Trophoblast cell (in vitro differentiated cells and primary cell): Measurements from ENCODE around the gene FBXO8.

Experiments used
- DNase-seq, 2 donors: peaks; one replicate each; pipeline ENCODE4 v3.0.0-alpha.2; 2016
- H2AFZ ChIP-seq: 2 replicates; pipeline ENCODE4 v1.6.1; 2013; ENCODE audit warnings: low read length, moderate library complexity, mild to moderate bottlenecking; ENCODE audit not compliant: insufficient read depth, poor library complexity
- H2AK5ac ChIP-seq: 2 replicates; pipeline ENCODE4 v1.6.1; 2013; ENCODE audit warnings: mild to moderate bottlenecking, low read length
- H2BK120ac ChIP-seq: 2 replicates; pipeline ENCODE4 v1.6.1; 2013; ENCODE audit warnings: low read length, mild to moderate bottlenecking, moderate library complexity; ENCODE audit not compliant: insufficient read depth, poor library complexity
- H2BK12ac ChIP-seq: 2 replicates; pipeline ENCODE4 v1.6.1; 2013; ENCODE audit warnings: mild to moderate bottlenecking, low read length, moderate library complexity
- H2BK5ac ChIP-seq: 2 replicates; pipeline ENCODE4 v1.6.1; 2013; ENCODE audit warnings: low read length, low read depth, moderate library complexity, mild to moderate bottlenecking; ENCODE audit not compliant: poor library complexity
- H3K14ac ChIP-seq: 2 replicates; pipeline ENCODE4 v1.6.1; 2013; ENCODE audit warnings: mild to moderate bottlenecking, low read length
- H3K18ac ChIP-seq: 2 replicates; pipeline ENCODE4 v1.6.1; 2013; ENCODE audit warnings: mild to moderate bottlenecking, low read length
- H3K23ac ChIP-seq: 2 replicates; pipeline ENCODE4 v1.6.1; 2013; ENCODE audit warnings: low read length
- H3K27ac ChIP-seq: 2 replicates; pipeline ENCODE4 v1.5.1; 2013; ENCODE audit warnings: low read depth, mild to moderate bottlenecking, inconsistent platforms, low read length, moderate library complexity
- H3K27me3 ChIP-seq: 2 replicates; pipeline ENCODE4 v1.6.1; 2013; ENCODE audit warnings: inconsistent platforms, mild to moderate bottlenecking, low read length, moderate library complexity; ENCODE audit not compliant: insufficient read depth
- H3K36me3 ChIP-seq, 2 experiments: 1 replicate in 1 of 2; 2 replicates in 1 of 2; pipeline ENCODE4 v1.6.1; 2013; ENCODE audit warnings: low read length in 2 of 2, mild to moderate bottlenecking in 2 of 2, moderate library complexity in 1 of 2; ENCODE audit not compliant: insufficient read depth in 2 of 2, control insufficient read depth in 1 of 2
- H3K4ac ChIP-seq: 2 replicates; pipeline ENCODE4 v1.6.1; 2013; ENCODE audit warnings: low read depth, mild to moderate bottlenecking, low read length, moderate library complexity
- H3K4me1 ChIP-seq, 2 experiments: 1 replicate in 1 of 2; 2 replicates in 1 of 2; pipeline ENCODE4 v1.6.1; 2013; ENCODE audit warnings: low read length in 2 of 2, mild to moderate bottlenecking in 2 of 2, moderate library complexity in 1 of 2; ENCODE audit not compliant: insufficient read depth in 2 of 2, control insufficient read depth in 1 of 2
- H3K4me2 ChIP-seq: 2 replicates; pipeline ENCODE4 v1.6.1; 2013; ENCODE audit warnings: inconsistent platforms, mild to moderate bottlenecking, low read length, moderate library complexity
- H3K4me3 ChIP-seq: 2 replicates; pipeline ENCODE4 v1.5.1; 2013; ENCODE audit warnings: mild to moderate bottlenecking, low read depth, low read length, inconsistent platforms
- H3K79me1 ChIP-seq: one replicate; pipeline ENCODE4 v1.6.1; 2013; ENCODE audit warnings: low read length
- H3K79me2 ChIP-seq: 2 replicates; pipeline ENCODE4 v1.6.1; 2013; ENCODE audit warnings: low read length, mild to moderate bottlenecking; ENCODE audit not compliant: control insufficient read depth, insufficient read depth, poor library complexity
- H3K9ac ChIP-seq: 2 replicates; pipeline ENCODE4 v1.6.1; 2013; ENCODE audit warnings: mild to moderate bottlenecking, low read length
- H3K9me3 ChIP-seq: 2 replicates; pipeline ENCODE4 v1.6.1; 2013; ENCODE audit warnings: low read depth, mild to moderate bottlenecking, control low read depth, inconsistent platforms, low read length; ENCODE audit not compliant: insufficient read depth
- H4K12ac ChIP-seq: 2 replicates; pipeline ENCODE4 v1.6.1; 2013; ENCODE audit warnings: low read depth, mild to moderate bottlenecking, low read length, moderate library complexity
- H4K8ac ChIP-seq: 2 replicates; pipeline ENCODE4 v1.6.1; 2013; ENCODE audit warnings: low read depth, mild to moderate bottlenecking, low read length, moderate library complexity
- H4K91ac ChIP-seq: one replicate; pipeline ENCODE4 v1.6.1; 2013; ENCODE audit warnings: low read depth, mild to moderate bottlenecking, low read length, moderate library complexity
- WGBS: extraction: QIAGEN DNeasy Blood & Tissue Kit; methylation state at CpG from one replicate; pipeline ENCODE4 v1.1.7; 2013; ENCODE audit warnings: missing lambda C conversion rate; ENCODE audit not compliant: insufficient read length, insufficient coverage; ENCODE audit errors: extremely low coverage; 5-methylcytosine and 5-hydroxymethylcytosine counted together

FBXO8 gene

GRCh38 chr4:174279433-174280155 lies 3.9 kb downstream of the FBXO8 start:
- Histone ChIP-seq H3K14ac (no peak overlapping the region), H2AFZ (no peak overlapping the region), H3K4me3 (no peak overlapping the region), H3K23ac (no peak overlapping the region), H3K27ac (no peak overlapping the region), H3K4me2 (no peak overlapping the region), H3K36me3 (no peaks in the 10 kb centered on the region), H2BK5ac (no peak overlapping the region), H2BK12ac (no peak overlapping the region), H3K18ac (no peak overlapping the region), H3K79me2 (peaks cover 6% of the 10 kb centered on the region), H3K4me1 (no peaks in the 10 kb centered on the region), H4K91ac (no peak overlapping the region), H3K79me1 (peaks cover 9% of the 10 kb centered on the region), H3K27me3 (no peaks in the 10 kb centered on the region), H2BK120ac (no peak overlapping the region), H3K9ac (no peak overlapping the region), H2AK5ac (no peak overlapping the region), H3K4ac (no peak overlapping the region), H4K12ac (no peak overlapping the region), H4K8ac (no peak overlapping the region), H3K9me3 (no peaks in the 10 kb centered on the region)
- WGBS = no CpG with 5 or more reads among the region's 3 CpGs
- DNase-seq = no peak

- H3K4me1 ChIP-seq = no peaks in the 10 kb centered on the region
- no peaks in the 10 kb centered on the region for H3K36me3 ChIP-seq
- no peak overlapping the region for H2BK12ac ChIP-seq
- H3K23ac ChIP-seq = no peak overlapping the region
- H3K14ac ChIP-seq = no peak overlapping the region
- H3K4me3 ChIP-seq = no peak overlapping the region
- no peak overlapping the region for H3K18ac ChIP-seq
- no peak overlapping the region for H4K91ac ChIP-seq
- H3K9me3 ChIP-seq = no peaks in the 10 kb centered on the region
- no peaks in the 10 kb centered on the region for H3K27me3 ChIP-seq
- H4K12ac ChIP-seq = no peak overlapping the region
- H4K8ac ChIP-seq = no peak overlapping the region
- H2AFZ ChIP-seq = no peak overlapping the region
- no peak overlapping the region for H2AK5ac ChIP-seq
- H3K79me1 ChIP-seq = peaks cover 3% of the 10 kb centered on the region
- peaks cover 2% of the 10 kb centered on the region for H3K79me2 ChIP-seq
- H2BK5ac ChIP-seq = no peak overlapping the region
- H3K4ac ChIP-seq = no peak overlapping the region
- H3K9ac ChIP-seq = no peak overlapping the region
- no peak overlapping the region for H2BK120ac ChIP-seq
- no peak overlapping the region for H3K27ac ChIP-seq
- DNase-seq = no peak
- H3K4me2 ChIP-seq = no peak overlapping the region
These were observed 5.0 kb downstream of the FBXO8 start for GRCh38 chr4:174278467-174278866.

- Histone ChIP-seq H3K9ac (no peak overlapping the region), H3K27me3 (no peaks in the 10 kb centered on the region), H3K4me3 (no peak overlapping the region), H4K91ac (no peak overlapping the region), H3K18ac (no peak overlapping the region), H3K14ac (no peak overlapping the region), H2AFZ (no peak overlapping the region), H3K79me1 (no peaks in the 10 kb centered on the region), H3K27ac (no peak overlapping the region), H3K9me3 (no peaks in the 10 kb centered on the region), H2BK12ac (no peak overlapping the region), H4K8ac (no peak overlapping the region), H3K4me2 (no peak overlapping the region), H2AK5ac (no peak overlapping the region), H3K79me2 (no peaks in the 10 kb centered on the region), H4K12ac (no peak overlapping the region), H3K4ac (no peak overlapping the region), H3K23ac (no peak overlapping the region), H3K36me3 (no peaks in the 10 kb centered on the region), H2BK120ac (no peak overlapping the region), H3K4me1 (no peaks in the 10 kb centered on the region), H2BK5ac (no peak overlapping the region)
- no CpG with 5 or more reads among the region's 3 CpGs for WGBS
- no peak for DNase-seq
These were observed 6.0 kb downstream of the FBXO8 start for GRCh38 chr4:174277433-174277832.

- Histone ChIP-seq H3K79me1 (no peaks in the 10 kb centered on the region), H3K27ac (no peak overlapping the region), H4K12ac (no peak overlapping the region), H3K4me1 (no peaks in the 10 kb centered on the region), H2BK5ac (no peak overlapping the region), H3K79me2 (no peaks in the 10 kb centered on the region), H3K4me2 (no peak overlapping the region), H3K9ac (no peak overlapping the region), H3K4me3 (no peak overlapping the region), H3K14ac (no peak overlapping the region), H4K91ac (no peak overlapping the region), H3K9me3 (no peaks in the 10 kb centered on the region), H3K23ac (no peak overlapping the region), H2BK120ac (no peak overlapping the region), H3K36me3 (no peaks in the 10 kb centered on the region), H3K27me3 (no peaks in the 10 kb centered on the region), H3K4ac (no peak overlapping the region), H2AFZ (no peak overlapping the region), H2BK12ac (no peak overlapping the region), H3K18ac (no peak overlapping the region), H4K8ac (no peak overlapping the region), H2AK5ac (no peak overlapping the region)
- DNase-seq = no peak
- WGBS = no CpG with 5 or more reads among the region's 3 CpGs
These were observed 8.4 kb downstream of the FBXO8 start for GRCh38 chr4:174275101-174275500.
